GM13976 (cell line): ENCODE measurements around the gene ARHGAP42.

Experiments
- DNase-seq: peaks from one replicate; pipeline ENCODE4 v3.0.0; 2012; ENCODE audit warnings: low spot score
- in situ Hi-C: fragments of 300-500 bp; cut with MboI; formaldehyde crosslinking; loops from one replicate; pipeline ENCODE4 v1.12.0; 2022; ENCODE audit warnings: low sequenced_read_pairs, mixed read lengths, inconsistent platforms; ENCODE audit not compliant: unreplicated experiment
- TF ChIP-seq, protein P1 (sequence below): IDR thresholded peaks from 2 replicates; pipeline ENCODE4 v1.5.1; 2012; ENCODE audit warnings: borderline replicate concordance, mild to moderate bottlenecking; ENCODE audit not compliant: insufficient read depth; ENCODE audit errors: extremely low read depth, missing control alignments, control extremely low read depth

ARHGAP42 gene

DNA sequence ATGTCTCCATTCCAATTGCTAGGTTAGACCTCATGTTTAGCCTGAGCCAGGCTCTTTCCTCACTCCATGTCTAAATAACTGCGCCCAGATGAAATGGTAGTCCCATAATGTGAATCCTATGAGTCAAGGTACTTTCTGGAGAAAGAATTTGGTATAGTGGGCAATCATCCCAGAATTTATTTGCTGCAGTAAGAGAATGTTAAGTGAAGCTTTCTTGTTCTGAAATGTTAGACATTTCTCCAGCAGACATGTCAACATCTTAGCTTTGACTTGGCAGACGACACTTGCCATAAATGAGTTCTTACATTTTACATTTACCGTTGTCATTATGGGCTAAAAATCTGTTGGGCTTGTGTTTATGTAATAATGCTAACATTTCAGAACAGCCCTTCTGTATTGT, 277.3 kb downstream of the ARHGAP42 start:
- DNase-seq, result no peak
- TF ChIP-seq, protein P1, sequence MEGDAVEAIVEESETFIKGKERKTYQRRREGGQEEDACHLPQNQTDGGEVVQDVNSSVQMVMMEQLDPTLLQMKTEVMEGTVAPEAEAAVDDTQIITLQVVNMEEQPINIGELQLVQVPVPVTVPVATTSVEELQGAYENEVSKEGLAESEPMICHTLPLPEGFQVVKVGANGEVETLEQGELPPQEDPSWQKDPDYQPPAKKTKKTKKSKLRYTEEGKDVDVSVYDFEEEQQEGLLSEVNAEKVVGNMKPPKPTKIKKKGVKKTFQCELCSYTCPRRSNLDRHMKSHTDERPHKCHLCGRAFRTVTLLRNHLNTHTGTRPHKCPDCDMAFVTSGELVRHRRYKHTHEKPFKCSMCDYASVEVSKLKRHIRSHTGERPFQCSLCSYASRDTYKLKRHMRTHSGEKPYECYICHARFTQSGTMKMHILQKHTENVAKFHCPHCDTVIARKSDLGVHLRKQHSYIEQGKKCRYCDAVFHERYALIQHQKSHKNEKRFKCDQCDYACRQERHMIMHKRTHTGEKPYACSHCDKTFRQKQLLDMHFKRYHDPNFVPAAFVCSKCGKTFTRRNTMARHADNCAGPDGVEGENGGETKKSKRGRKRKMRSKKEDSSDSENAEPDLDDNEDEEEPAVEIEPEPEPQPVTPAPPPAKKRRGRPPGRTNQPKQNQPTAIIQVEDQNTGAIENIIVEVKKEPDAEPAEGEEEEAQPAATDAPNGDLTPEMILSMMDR, result no peak
- in situ Hi-C loops, result no loop called here

DNA sequence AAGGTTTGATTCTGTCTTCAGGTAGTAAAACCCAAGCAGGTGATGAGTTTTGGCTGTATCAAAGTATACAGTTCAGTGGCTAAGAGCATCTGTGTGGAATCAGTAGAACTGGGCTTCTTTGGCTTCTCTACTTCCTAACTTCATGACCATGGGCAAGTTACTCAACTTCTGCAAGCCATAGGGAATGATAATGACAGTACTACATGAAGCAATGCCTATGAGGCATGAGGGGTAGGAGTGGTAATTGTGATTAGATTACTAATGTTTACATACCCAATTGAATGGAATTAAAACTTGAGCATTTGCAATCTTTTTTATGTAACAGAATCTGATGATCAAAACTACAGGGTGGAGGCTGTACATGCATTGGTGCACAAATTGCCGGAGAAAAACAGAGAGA, 278.3 kb downstream of the ARHGAP42 start:
- DNase-seq, result no peak
- in situ Hi-C loops, result no loop called here
- TF ChIP-seq, protein P1, result no peak

DNA sequence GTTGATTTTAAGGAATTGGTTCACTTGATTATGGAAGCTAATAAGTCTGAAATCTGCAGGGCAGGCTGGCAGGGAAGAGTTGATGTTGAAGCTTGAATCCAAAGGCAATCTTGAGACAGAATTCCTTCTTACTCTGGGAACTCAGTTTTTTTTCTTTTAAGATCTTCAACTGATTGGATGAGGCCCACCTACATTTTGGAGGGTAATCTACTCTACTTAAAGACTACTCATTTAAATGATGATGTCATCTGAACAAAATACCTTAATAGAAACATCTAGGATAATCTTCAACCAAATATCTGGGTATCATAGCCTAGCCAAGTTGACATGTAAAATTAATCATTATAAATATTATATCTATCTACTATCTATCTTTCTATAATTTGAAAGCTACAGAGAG, 279.3 kb downstream of the ARHGAP42 start:
- TF ChIP-seq, protein P1, result no peak
- in situ Hi-C loops, result no loop called here
- DNase-seq, result no peak

DNA sequence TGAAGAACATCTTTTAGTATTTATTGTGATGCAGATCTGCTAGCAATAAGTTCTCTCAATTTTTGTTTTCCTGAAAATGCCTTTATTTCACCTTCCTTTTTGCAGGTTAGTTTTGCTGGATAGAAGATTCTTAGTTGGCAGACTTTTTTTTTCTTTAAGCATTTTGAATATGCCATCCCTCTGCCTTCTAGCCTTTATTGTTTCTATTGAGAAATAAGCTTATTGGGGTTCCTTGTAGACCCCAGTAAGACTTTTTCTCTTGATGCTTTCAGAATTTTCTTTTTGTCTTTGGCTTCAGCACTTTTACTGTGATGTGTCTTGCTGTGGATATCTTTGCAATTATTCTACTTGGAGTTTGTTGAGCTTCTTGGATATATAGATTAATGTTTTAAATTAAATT, 281.9 kb downstream of the ARHGAP42 start:
- in situ Hi-C loops, result no loop called here
- DNase-seq, result no peak
- TF ChIP-seq, protein P1, result no peak

DNA sequence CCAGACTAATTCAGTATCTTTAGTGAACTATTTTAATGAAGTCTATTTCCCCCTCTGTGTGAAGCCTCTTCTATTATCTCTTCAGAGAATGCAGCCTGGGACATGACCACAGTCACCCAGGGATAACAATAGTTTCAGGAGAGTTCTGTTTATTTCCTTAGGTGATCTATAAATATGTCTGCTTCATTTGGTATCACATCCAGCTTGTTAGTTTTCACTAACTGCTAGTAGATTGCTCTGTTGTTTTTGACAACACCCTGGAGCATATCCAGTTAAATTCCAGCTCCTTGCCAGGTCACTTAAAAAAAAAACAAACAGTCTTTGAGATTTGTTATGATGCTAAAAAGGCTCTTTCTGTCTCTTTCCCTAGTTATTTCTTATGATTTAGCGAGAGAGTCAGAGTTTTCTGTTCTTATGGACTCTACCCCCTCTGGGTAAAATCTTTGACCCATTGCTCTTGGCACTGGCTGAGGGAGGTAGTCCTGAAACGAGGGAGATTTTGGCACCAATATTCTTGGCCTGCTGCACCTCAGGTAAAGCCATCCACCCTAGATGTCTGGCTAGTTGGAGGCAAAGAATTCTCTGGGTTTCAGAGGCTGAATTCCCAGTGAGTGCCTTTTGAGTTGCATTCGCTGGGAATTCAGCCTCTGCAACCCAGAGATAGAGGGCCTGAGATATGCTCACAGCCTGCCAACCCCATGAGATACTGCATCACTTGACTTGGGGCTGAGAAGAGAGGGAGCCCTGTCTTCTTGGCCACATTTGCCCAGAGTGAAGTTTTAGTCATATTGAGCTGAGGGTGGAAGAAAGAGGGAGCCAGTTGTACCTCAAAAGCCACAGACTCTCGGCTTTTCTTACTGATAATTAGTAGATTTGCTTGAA, 283.4 kb downstream of the ARHGAP42 start:
- in situ Hi-C loops, result no loop called here
- DNase-seq, result no peak
- TF ChIP-seq, protein P1, result no peak

DNA sequence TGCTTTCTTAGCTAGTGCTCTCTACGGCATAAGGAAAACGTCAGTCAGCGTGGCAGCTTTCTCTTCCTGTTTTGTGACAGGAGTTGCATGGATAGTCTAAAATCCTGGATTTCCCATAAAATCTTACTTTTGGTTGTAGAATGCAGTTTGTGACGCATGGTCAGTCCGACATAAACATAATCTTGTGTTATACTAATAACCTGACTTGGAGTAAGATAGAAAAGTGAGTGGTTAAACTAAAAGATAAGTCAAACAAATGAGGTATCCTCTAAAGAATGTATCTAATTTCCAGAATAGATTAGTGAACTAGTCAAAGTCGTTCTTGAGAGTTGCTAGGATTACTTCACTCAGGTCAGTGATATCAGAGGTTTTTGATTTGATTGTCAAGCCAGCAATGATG, 285.0 kb downstream of the ARHGAP42 start:
- DNase-seq, result no peak
- TF ChIP-seq, protein P1, result no peak
- in situ Hi-C loops, result no loop called here

DNA sequence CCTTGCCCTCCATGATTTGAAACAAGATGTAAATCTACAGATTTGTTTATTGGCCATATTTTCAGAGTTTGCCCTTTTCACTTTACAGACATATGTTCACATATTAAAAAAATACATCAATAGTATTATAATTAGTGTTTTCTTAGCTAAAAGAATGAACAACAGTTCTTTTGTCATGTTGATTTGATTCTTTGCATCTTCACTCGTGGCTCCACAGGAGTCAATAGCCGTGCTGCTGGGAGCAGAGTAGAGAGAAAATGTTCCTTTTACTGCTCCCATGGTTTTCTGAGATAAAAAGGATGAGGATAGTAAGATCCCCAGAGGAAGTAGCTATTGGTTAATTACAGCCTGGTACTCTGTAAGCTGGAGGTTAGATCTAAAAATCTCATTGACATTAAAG, 291.4 kb downstream of the ARHGAP42 start:
- no peak for DNase-seq
- TF ChIP-seq, protein P1, result no peak
- in situ Hi-C loops, result no loop called here
